CD8-positive, alpha-beta memory T cell (primary cell): ENCODE data around the gene SPOPL. TPM values are rescaled to one million over a fixed set of nuclear protein-coding genes. Genes with fewer than 3 reads are reported as not detected.
A peak's percentile ranks its signal among the peaks of the same experiment; 100 is the strongest.

ENCODE experiments used
- CTCF ChIA-PET: fragments of 350-600 bp; sonication (Branson Sonifier 250); formaldehyde crosslinking; loops from one replicate; lab custom pipeline; 2021; ENCODE audit warnings: antibody characterized with exemption; lab: Charles Lee
- POLR2A ChIA-PET: fragments of 350-600 bp; sonication (Branson Sonifier 250); formaldehyde crosslinking; loops from one replicate; lab custom pipeline; 2021; ENCODE audit warnings: antibody characterized with exemption; lab: Charles Lee
- DNase-seq, 5 donors: peaks; one replicate each; pipeline versions ENCODE4 v3.0.0 to v3.0.0-alpha.2; 2020 to 2022; ENCODE audit warnings: mixed read lengths in 1 of 5
- H3K27ac ChIP-seq: one replicate; pipeline ENCODE4 v1.7.0; 2013; ENCODE audit warnings: low read depth, mild to moderate bottlenecking, low read length, moderate library complexity
- H3K27me3 ChIP-seq: 2 replicates; pipeline ENCODE4 v1.7.0; 2013; ENCODE audit warnings: low read length, mild to moderate bottlenecking; ENCODE audit not compliant: insufficient read depth, poor library complexity, severe bottlenecking
- H3K36me3 ChIP-seq: 2 replicates; pipeline ENCODE4 v1.7.0; 2013; ENCODE audit warnings: mild to moderate bottlenecking, low read length, moderate library complexity; ENCODE audit not compliant: insufficient read depth
- H3K4me1 ChIP-seq: 2 replicates; pipeline ENCODE4 v1.7.0; 2013; ENCODE audit warnings: mild to moderate bottlenecking, low read length, moderate library complexity; ENCODE audit not compliant: insufficient read depth
- H3K4me3 ChIP-seq: 2 replicates; pipeline ENCODE4 v1.7.0; 2013; ENCODE audit warnings: mild to moderate bottlenecking, low read length
- H3K9me3 ChIP-seq: 2 replicates; pipeline ENCODE4 v1.7.0; 2013; ENCODE audit warnings: mild to moderate bottlenecking, low read length
- H3K27ac Mint-ChIP-seq, 8 donors: one replicate each; pipeline ENCODE4 v1.8.0; 2020 to 2021; ENCODE audit warnings: mixed read lengths in 8 of 8, mild to moderate bottlenecking in 6 of 8, inconsistent platforms in 3 of 8, moderate library complexity in 3 of 8
- H3K27me3 Mint-ChIP-seq, 2 donors: one replicate each; pipeline ENCODE4 v1.8.0; 2020 to 2021; ENCODE audit warnings: mixed read lengths in 2 of 2, mild to moderate bottlenecking in 1 of 2, moderate library complexity in 1 of 2
- H3K36me3 Mint-ChIP-seq, 3 donors: one replicate each; pipeline ENCODE4 v1.8.0; 2020 to 2021; ENCODE audit warnings: mixed read lengths in 3 of 3, inconsistent platforms in 1 of 3, mild to moderate bottlenecking in 1 of 3
- H3K4me1 Mint-ChIP-seq, 3 donors: one replicate each; pipeline ENCODE4 v1.8.0; 2020 to 2021; ENCODE audit warnings: mixed read lengths in 3 of 3, inconsistent platforms in 1 of 3, mild to moderate bottlenecking in 1 of 3
- H3K4me3 Mint-ChIP-seq, 7 donors: one replicate each; pipeline ENCODE4 v1.8.0; 2020 to 2021; ENCODE audit warnings: mixed read lengths in 7 of 7, mild to moderate bottlenecking in 6 of 7, moderate library complexity in 4 of 7, inconsistent platforms in 2 of 7
- H3K9me3 Mint-ChIP-seq, 5 donors: one replicate each; pipeline ENCODE4 v1.8.0; 2020 to 2022; ENCODE audit warnings: mixed read lengths in 5 of 5, mild to moderate bottlenecking in 3 of 5, moderate library complexity in 2 of 5, inconsistent platforms in 1 of 5
- polyA plus RNA-seq: library from polyadenylated mRNA; unstranded; fragments of 300-500 nt; fragmentation: Illumina TruSeq; gene quantifications from one replicate; pipeline ENCODE4 v1.2.3, GENCODE V29; 2021
- total RNA-seq, 2 experiments: library from RNA; stranded (reverse); gene quantifications; one replicate each; pipeline ENCODE4 v1.2.3, GENCODE V29; 2021

SPOPL gene
- total and polyA plus RNA-seq, 3 experiments from 2014 or later: 2.4 to 16.9 (median 16.1) TPM

- H3K4me3 ChIP-seq: peak overlapping the region; percentile 74
- Mint-ChIP-seq H3K36me3 (peaks cover 0 to 9% (median 7%) of the 10 kb centered on the region in 3 donors), H3K4me3 (peak overlapping the region; percentile 91 to 99 (median 95)), H3K9me3 (no peaks in the 10 kb centered on the region), H3K4me1 (peaks cover 50 to 68% (median 63%) of the 10 kb centered on the region in 3 donors), H3K27me3 (no peaks in the 10 kb centered on the region), H3K27ac (peak overlapping the region in 7 of 8 donors; percentile 34 to 95 (median 63))
- POLR2A ChIA-PET: no interaction called here
- CTCF ChIA-PET: no interaction called here
- H3K4me1 ChIP-seq: peaks cover 21% of the 10 kb centered on the region
- DNase-seq: no peak
- H3K36me3 ChIP-seq: no peaks in the 10 kb centered on the region
- no peaks in the 10 kb centered on the region for H3K27me3 ChIP-seq
- H3K27ac ChIP-seq: no peak overlapping the region
- H3K9me3 ChIP-seq: no peaks in the 10 kb centered on the region
Measured at GRCh38 chr2:138504092-138504491, 2.5 kb downstream of the SPOPL start.

- H3K4me1 ChIP-seq: peaks cover 21% of the 10 kb centered on the region
- ChIA-PET POLR2A (no interaction called here), CTCF (no interaction called here)
- peaks cover 53 to 70% (median 65%) of the 10 kb centered on the region in 3 donors for H3K4me1 Mint-ChIP-seq
- H3K27me3 ChIP-seq: no peaks in the 10 kb centered on the region
- H3K36me3 ChIP-seq: no peaks in the 10 kb centered on the region
- peak overlapping the region in 6 of 8 donors; percentile 34 to 95 (median 70) for H3K27ac Mint-ChIP-seq
- peaks cover 3 to 12% (median 11%) of the 10 kb centered on the region in 3 donors for H3K36me3 Mint-ChIP-seq
- H3K27me3 Mint-ChIP-seq: no peaks in the 10 kb centered on the region
- H3K9me3 Mint-ChIP-seq: no peaks in the 10 kb centered on the region
- DNase-seq: no peak
- no peaks in the 10 kb centered on the region for H3K9me3 ChIP-seq
- H3K4me3 Mint-ChIP-seq: peak overlapping the region; percentile 12 to 99 (median 94)
- no peak overlapping the region for H3K27ac ChIP-seq
- no peak overlapping the region for H3K4me3 ChIP-seq
Measured at GRCh38 chr2:138504546-138505235, 3.1 kb downstream of the SPOPL start.

- Mint-ChIP-seq H3K4me1 (peaks cover 54 to 69% (median 68%) of the 10 kb centered on the region in 3 donors), H3K9me3 (no peaks in the 10 kb centered on the region), H3K36me3 (peaks cover 8 to 26% (median 10%) of the 10 kb centered on the region in 3 donors), H3K4me3 (peak overlapping the region in 1 of 7 donors; percentile 3), H3K27ac (no peak overlapping the region), H3K27me3 (no peaks in the 10 kb centered on the region)
- Histone ChIP-seq H3K9me3 (no peaks in the 10 kb centered on the region), H3K4me1 (peaks cover 21% of the 10 kb centered on the region), H3K27ac (no peak overlapping the region), H3K4me3 (no peak overlapping the region), H3K27me3 (no peaks in the 10 kb centered on the region), H3K36me3 (no peaks in the 10 kb centered on the region)
- ChIA-PET CTCF (no interaction called here), POLR2A (no interaction called here)
- DNase-seq: no peak
Measured at GRCh38 chr2:138507267-138507666, 5.7 kb downstream of the SPOPL start.

- DNase-seq: no peak
- POLR2A ChIA-PET: no interaction called here
- Histone ChIP-seq H3K36me3 (no peaks in the 10 kb centered on the region), H3K4me3 (no peak overlapping the region), H3K9me3 (no peaks in the 10 kb centered on the region), H3K27me3 (no peaks in the 10 kb centered on the region), H3K4me1 (peaks cover 16% of the 10 kb centered on the region), H3K27ac (no peak overlapping the region)
- H3K4me1 Mint-ChIP-seq: peaks cover 47 to 64% (median 62%) of the 10 kb centered on the region in 3 donors
- H3K27me3 Mint-ChIP-seq: no peaks in the 10 kb centered on the region
- peaks cover 4 to 33% (median 10%) of the 10 kb centered on the region in 3 donors for H3K36me3 Mint-ChIP-seq
- H3K27ac Mint-ChIP-seq: no peak overlapping the region
- CTCF ChIA-PET: no interaction called here
- H3K9me3 Mint-ChIP-seq: peaks cover 0 to 3% (median 2%) of the 10 kb centered on the region in 5 donors
- no peak overlapping the region for H3K4me3 Mint-ChIP-seq
Measured at GRCh38 chr2:138510319-138510718, 8.7 kb downstream of the SPOPL start.

GRCh38 chr2:138512672-138513071, 11.1 kb downstream of the SPOPL start:
- ChIA-PET CTCF (no interaction called here), POLR2A (no interaction called here)
- no peak for DNase-seq
- Histone ChIP-seq H3K4me3 (no peak overlapping the region), H3K36me3 (no peaks in the 10 kb centered on the region), H3K4me1 (peaks cover 29% of the 10 kb centered on the region), H3K9me3 (no peaks in the 10 kb centered on the region), H3K27me3 (no peaks in the 10 kb centered on the region), H3K27ac (no peak overlapping the region)
- Mint-ChIP-seq H3K36me3 (peaks cover 4 to 26% (median 10%) of the 10 kb centered on the region in 3 donors), H3K27ac (no peak overlapping the region), H3K27me3 (no peaks in the 10 kb centered on the region), H3K4me1 (peaks cover 49 to 65% (median 62%) of the 10 kb centered on the region in 3 donors), H3K9me3 (peaks cover 0 to 3% (median 2%) of the 10 kb centered on the region in 5 donors), H3K4me3 (no peak overlapping the region)

GRCh38 chr2:138514173-138514572, 12.6 kb downstream of the SPOPL start:
- Mint-ChIP-seq H3K27me3 (no peaks in the 10 kb centered on the region), H3K27ac (no peak overlapping the region), H3K4me3 (no peak overlapping the region), H3K4me1 (peaks cover 54 to 70% (median 67%) of the 10 kb centered on the region in 3 donors), H3K9me3 (peaks cover 0 to 3% (median 2%) of the 10 kb centered on the region in 5 donors), H3K36me3 (peaks cover 4 to 26% (median 10%) of the 10 kb centered on the region in 3 donors)
- ChIA-PET CTCF (no interaction called here), POLR2A (no interaction called here)
- Histone ChIP-seq H3K27ac (no peak overlapping the region), H3K4me3 (no peak overlapping the region), H3K27me3 (no peaks in the 10 kb centered on the region), H3K9me3 (no peaks in the 10 kb centered on the region), H3K4me1 (peaks cover 29% of the 10 kb centered on the region), H3K36me3 (no peaks in the 10 kb centered on the region)
- DNase-seq: no peak

- POLR2A ChIA-PET: interaction anchor here (1.1 kb wide), 1 partner anchor 12 kb away, joined by 3 read pairs; no protein-coding TSS in a partner anchor
- Mint-ChIP-seq H3K36me3 (peaks cover 1 to 18% (median 4%) of the 10 kb centered on the region in 3 donors), H3K4me1 (peaks cover 53 to 67% (median 66%) of the 10 kb centered on the region in 3 donors), H3K9me3 (peaks cover 0 to 3% (median 2%) of the 10 kb centered on the region in 5 donors), H3K27me3 (no peaks in the 10 kb centered on the region), H3K4me3 (peak overlapping the region in 2 of 7 donors; percentile 2 to 7), H3K27ac (no peak overlapping the region)
- Histone ChIP-seq H3K27me3 (no peaks in the 10 kb centered on the region), H3K27ac (no peak overlapping the region), H3K4me3 (no peak overlapping the region), H3K4me1 (peaks cover 29% of the 10 kb centered on the region), H3K36me3 (no peaks in the 10 kb centered on the region), H3K9me3 (no peaks in the 10 kb centered on the region)
- CTCF ChIA-PET: no interaction called here
- no peak for DNase-seq
Measured at GRCh38 chr2:138515092-138515491, 13.5 kb downstream of the SPOPL start.

GRCh38 chr2:138516030-138516704, 14.6 kb downstream of the SPOPL start:
- peak overlapping the region in 5 of 7 donors; percentile 4 to 24 (median 5) for H3K4me3 Mint-ChIP-seq
- H3K4me3 ChIP-seq: no peak overlapping the region
- no peaks in the 10 kb centered on the region for H3K36me3 ChIP-seq
- peak in 2 of 5 donors; percentile 15 to 31 for DNase-seq
- H3K9me3 Mint-ChIP-seq: peaks cover 0 to 3% (median 2%) of the 10 kb centered on the region in 5 donors
- H3K36me3 Mint-ChIP-seq: peaks cover 0 to 12% (median 2%) of the 10 kb centered on the region in 3 donors
- ChIA-PET POLR2A (interaction anchor here (1.1 kb wide), 1 partner anchor 13 kb away, joined by 3 read pairs; no protein-coding TSS in a partner anchor), CTCF (no interaction called here)
- H3K27ac Mint-ChIP-seq: peak overlapping the region in 1 of 8 donors; percentile 4
- H3K27ac ChIP-seq: no peak overlapping the region
- no peaks in the 10 kb centered on the region for H3K27me3 ChIP-seq
- peaks cover 29% of the 10 kb centered on the region for H3K4me1 ChIP-seq
- H3K9me3 ChIP-seq: no peaks in the 10 kb centered on the region
- H3K4me1 Mint-ChIP-seq: peaks cover 55 to 69% (median 66%) of the 10 kb centered on the region in 3 donors
- H3K27me3 Mint-ChIP-seq: no peaks in the 10 kb centered on the region
